ENCODE measurements around the gene MAP7D1. TPM values are rescaled to one million over a fixed set of nuclear protein-coding genes. Genes with fewer than 3 reads are reported as not detected.

MAP7D1 gene
- total RNA-seq, 1 donor from 2014 or later = 172 TPM

Other genes with a start within 250 kb of the MAP7D1 start
- 21.2 and 26.7 TPM in 2 replicates for gene AGO3, start 225.1 kb upstream of the MAP7D1 start, total RNA-seq
- gene TEKT2, start 72.1 kb upstream of the MAP7D1 start, total RNA-seq = 0.18 and 0.21 TPM in 2 replicates
- 33.6 and 35.3 TPM in 2 replicates for gene ADPRS, start 67.3 kb upstream of the MAP7D1 start, total RNA-seq
- not detected in 2 replicates for gene COL8A2, start 30.9 kb upstream of the MAP7D1 start, total RNA-seq
- gene TRAPPC3, start 6.7 kb upstream of the MAP7D1 start, total RNA-seq = 68.4 and 71.5 TPM in 2 replicates
- 159 and 164 TPM in 2 replicates for gene THRAP3, start 68.3 kb downstream of the MAP7D1 start, total RNA-seq
- 19.0 and 20.4 TPM in 2 replicates for gene SH3D21, start 150.2 kb downstream of the MAP7D1 start, total RNA-seq
- 10.7 and 11.0 TPM in 2 replicates for gene EVA1B, start 167.5 kb downstream of the MAP7D1 start, total RNA-seq
- gene STK40, start 229.8 kb downstream of the MAP7D1 start, total RNA-seq = 41.3 and 42.4 TPM in 2 replicates
- 48.4 and 55.3 TPM in 2 replicates for gene LSM10, start 241.7 kb downstream of the MAP7D1 start, total RNA-seq

Data from activated T-helper 2 cell treated with anti-CD3 and anti-CD28 coated beads, Interferon-gamma antibody, Interleukin-2, Interleukin-4, amounts not matched to agents 10 μg/mL and 5 μg/mL and 100 μg/mL, durations not matched to agents 14 hours and 24 hours and 36 hours (primary cell).